ENCODE measurements around the gene TNIP1. TPM values are rescaled to one million over a fixed set of nuclear protein-coding genes. Genes with fewer than 3 reads are reported as not detected.

Gene TNIP1
- total RNA-seq, 2 experiments from 2014 or later: 51.4 to 77.5 TPM

DNA sequence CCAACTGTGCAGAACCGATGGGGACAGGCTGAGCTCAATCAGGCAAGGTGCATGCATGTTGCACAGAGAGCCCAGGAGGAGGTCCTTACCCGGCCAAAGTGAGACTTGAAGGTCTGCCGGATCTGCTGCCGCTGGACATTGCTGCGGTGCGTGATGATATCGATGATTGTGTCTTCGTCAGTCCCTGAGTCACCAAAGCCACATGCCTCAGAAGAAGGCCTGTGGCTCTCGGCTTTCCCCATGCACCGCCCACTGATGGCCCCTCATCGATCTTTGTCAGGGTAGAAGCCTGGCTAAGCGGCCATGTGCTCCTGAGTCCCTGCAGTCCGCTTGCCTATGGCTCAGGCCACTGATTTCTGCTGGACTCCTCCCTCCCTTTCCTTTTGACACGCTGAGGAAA lies 42.0 kb upstream of the TNIP1 start:
- H3K4me2 ChIP-seq (ENCODE audit: low read length): peak overlapping the region; percentile 69
- intact Hi-C loops (cut with micrococcal nuclease; ENCODE audit: unreplicated experiment): no loop called here
- H3K4me3 ChIP-seq (ENCODE audit: low read depth, low read length, poor library complexity, severe bottlenecking): no peak overlapping the region
- no TSS peak for BruUV-seq (replicated peaks)
- peaks cover 58% of the 10 kb centered on the region for H3K4me1 ChIP-seq (ENCODE audit: insufficient read depth, low read length, poor library complexity, severe bottlenecking)
- TF ChIP-seq, protein P1, sequence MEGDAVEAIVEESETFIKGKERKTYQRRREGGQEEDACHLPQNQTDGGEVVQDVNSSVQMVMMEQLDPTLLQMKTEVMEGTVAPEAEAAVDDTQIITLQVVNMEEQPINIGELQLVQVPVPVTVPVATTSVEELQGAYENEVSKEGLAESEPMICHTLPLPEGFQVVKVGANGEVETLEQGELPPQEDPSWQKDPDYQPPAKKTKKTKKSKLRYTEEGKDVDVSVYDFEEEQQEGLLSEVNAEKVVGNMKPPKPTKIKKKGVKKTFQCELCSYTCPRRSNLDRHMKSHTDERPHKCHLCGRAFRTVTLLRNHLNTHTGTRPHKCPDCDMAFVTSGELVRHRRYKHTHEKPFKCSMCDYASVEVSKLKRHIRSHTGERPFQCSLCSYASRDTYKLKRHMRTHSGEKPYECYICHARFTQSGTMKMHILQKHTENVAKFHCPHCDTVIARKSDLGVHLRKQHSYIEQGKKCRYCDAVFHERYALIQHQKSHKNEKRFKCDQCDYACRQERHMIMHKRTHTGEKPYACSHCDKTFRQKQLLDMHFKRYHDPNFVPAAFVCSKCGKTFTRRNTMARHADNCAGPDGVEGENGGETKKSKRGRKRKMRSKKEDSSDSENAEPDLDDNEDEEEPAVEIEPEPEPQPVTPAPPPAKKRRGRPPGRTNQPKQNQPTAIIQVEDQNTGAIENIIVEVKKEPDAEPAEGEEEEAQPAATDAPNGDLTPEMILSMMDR (conservative IDR thresholded peaks at IDR 0.05; ENCODE audit: low read length): no peak
- no peak for TF ChIP-seq EZH2phosphoT487 (IDR thresholded peaks at IDR 0.05; ENCODE audit: borderline replicate concordance, low read depth, low read length)
- H3K9me2 ChIP-seq (ENCODE audit: insufficient read depth, low read length): no peaks in the 10 kb centered on the region
- no peaks in the 10 kb centered on the region for H3K9me3 ChIP-seq (ENCODE audit: low read length)
- no peaks in the 10 kb centered on the region for H3K79me2 ChIP-seq (ENCODE audit: insufficient read depth, low read depth, low read length)
- ChIA-PET POLR2A (interaction anchor here (0.9 to 2.2 kb wide), 5 partner anchors 19 to 118 kb away, joined by 3 to 11 read pairs (median 4); no protein-coding TSS in a partner anchor), CTCF (ENCODE audit: unreplicated experiment) (interaction anchor here (0.6 to 4.6 kb wide), 2 partner anchors 32 to 42 kb away, joined by 3 to 33 read pairs; no protein-coding TSS in a partner anchor)
- H4K20me1 ChIP-seq (ENCODE audit: insufficient read depth, low read length): no peaks in the 10 kb centered on the region
- DNase-seq (ENCODE audit: low spot score): no peak
- no peak overlapping the region for H2AFZ ChIP-seq (ENCODE audit: low read length)
- H3K36me3 ChIP-seq (ENCODE audit: insufficient read depth, low read length): peaks cover 18% of the 10 kb centered on the region
- no peak overlapping the region for H3K27ac ChIP-seq (ENCODE audit: low read depth, low read length, poor library complexity, severe bottlenecking)

DNA sequence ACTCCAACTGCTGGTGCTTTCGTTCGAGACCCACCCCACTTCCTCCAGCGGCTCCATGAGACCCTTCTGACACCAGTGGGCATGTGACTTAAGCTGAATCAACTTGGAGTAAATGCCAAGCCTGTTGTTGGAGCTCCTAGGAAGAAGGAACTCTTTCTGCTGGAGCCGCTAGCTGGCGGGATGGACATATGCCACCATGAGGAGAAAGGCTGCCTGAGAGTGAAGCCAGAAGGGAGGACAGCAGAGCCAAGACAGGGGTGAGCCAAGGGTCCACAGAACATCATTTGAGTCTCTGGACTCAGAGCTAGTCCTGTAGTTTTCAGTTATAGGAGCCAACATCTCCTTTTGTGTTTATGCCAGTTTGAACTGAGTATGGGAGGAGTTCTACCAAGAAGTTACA lies 40.8 kb upstream of the TNIP1 start:
- Histone ChIP-seq H3K4me2 (ENCODE audit: low read length) (no peak overlapping the region), H4K20me1 (ENCODE audit: insufficient read depth, low read length) (no peaks in the 10 kb centered on the region), H3K9me2 (ENCODE audit: insufficient read depth, low read length) (no peaks in the 10 kb centered on the region), H3K36me3 (ENCODE audit: insufficient read depth, low read length) (peaks cover 23% of the 10 kb centered on the region), H3K4me1 (ENCODE audit: insufficient read depth, low read length, poor library complexity, severe bottlenecking) (peaks cover 46% of the 10 kb centered on the region), H2AFZ (ENCODE audit: low read length) (no peak overlapping the region), H3K4me3 (ENCODE audit: low read depth, low read length, poor library complexity, severe bottlenecking) (no peak overlapping the region), H3K79me2 (ENCODE audit: insufficient read depth, low read depth, low read length) (no peaks in the 10 kb centered on the region), H3K27ac (ENCODE audit: low read depth, low read length, poor library complexity, severe bottlenecking) (no peak overlapping the region), H3K9me3 (ENCODE audit: low read length) (no peaks in the 10 kb centered on the region)
- no peak for TF ChIP-seq EZH2phosphoT487 (IDR thresholded peaks at IDR 0.05; ENCODE audit: borderline replicate concordance, low read depth, low read length)
- TF ChIP-seq, protein P1 (conservative IDR thresholded peaks at IDR 0.05; ENCODE audit: low read length): no peak
- ChIA-PET CTCF (ENCODE audit: unreplicated experiment) (no interaction called here), POLR2A (interaction anchor here (0.5 to 1.0 kb wide), 3 partner anchors 120 to 558 kb away, joined by 3 to 5 read pairs (median 3); no protein-coding TSS in a partner anchor)
- DNase-seq (ENCODE audit: low spot score): no peak
- BruUV-seq (replicated peaks): no TSS peak
- intact Hi-C loops (cut with micrococcal nuclease; ENCODE audit: unreplicated experiment): no loop called here

DNA sequence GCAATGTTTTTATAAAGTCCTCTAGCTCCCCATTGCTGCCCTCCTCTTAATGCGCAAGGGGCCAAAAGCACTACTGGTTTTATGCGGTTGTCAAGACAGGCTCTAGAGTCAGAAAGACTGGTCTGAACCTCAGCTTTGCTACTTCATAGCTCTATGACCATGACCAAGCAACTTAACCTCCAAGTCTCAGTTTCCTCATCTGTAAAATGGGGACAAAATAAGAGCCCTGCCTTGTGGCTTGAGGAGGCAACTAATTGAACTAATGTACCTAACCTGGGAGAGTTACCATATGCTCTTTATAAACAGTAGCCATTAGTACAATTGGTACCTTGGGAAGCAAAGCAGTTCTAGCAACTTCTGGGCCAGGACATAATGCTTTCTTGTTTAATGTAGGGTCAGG lies 40.3 kb upstream of the TNIP1 start:
- Histone ChIP-seq H2AFZ (ENCODE audit: low read length) (no peak overlapping the region), H3K4me3 (ENCODE audit: low read depth, low read length, poor library complexity, severe bottlenecking) (no peak overlapping the region), H3K79me2 (ENCODE audit: insufficient read depth, low read depth, low read length) (no peaks in the 10 kb centered on the region), H3K9me2 (ENCODE audit: insufficient read depth, low read length) (no peaks in the 10 kb centered on the region), H3K4me1 (ENCODE audit: insufficient read depth, low read length, poor library complexity, severe bottlenecking) (peaks cover 40% of the 10 kb centered on the region), H3K36me3 (ENCODE audit: insufficient read depth, low read length) (peaks cover 23% of the 10 kb centered on the region), H3K4me2 (ENCODE audit: low read length) (no peak overlapping the region), H3K27ac (ENCODE audit: low read depth, low read length, poor library complexity, severe bottlenecking) (no peak overlapping the region), H4K20me1 (ENCODE audit: insufficient read depth, low read length) (no peaks in the 10 kb centered on the region), H3K9me3 (ENCODE audit: low read length) (no peaks in the 10 kb centered on the region)
- ChIA-PET CTCF (ENCODE audit: unreplicated experiment) (no interaction called here), POLR2A (no interaction called here)
- intact Hi-C loops (cut with micrococcal nuclease; ENCODE audit: unreplicated experiment): no loop called here
- TF ChIP-seq EZH2phosphoT487 (IDR thresholded peaks at IDR 0.05; ENCODE audit: borderline replicate concordance, low read depth, low read length): no peak
- TF ChIP-seq, protein P1 (conservative IDR thresholded peaks at IDR 0.05; ENCODE audit: low read length): no peak
- BruUV-seq (replicated peaks): no TSS peak
- no peak for DNase-seq (ENCODE audit: low spot score)
